HG02642 (cell line): ENCODE results near the gene GLCE.
"Not testable (repeated sequence)": the region's sequence is repeated elsewhere in the genome, so short reads cannot be mapped to it uniquely, and the experiment has no call there.

ENCODE experiments used
- ATAC-seq: cut with Tn5 transposase; IDR thresholded peaks from one replicate; pipeline ENCODE4 v1.9.1; 2021; ENCODE audit warnings: mild to moderate bottlenecking; ENCODE audit not compliant: unreplicated experiment, poor library complexity

Gene GLCE

DNA sequence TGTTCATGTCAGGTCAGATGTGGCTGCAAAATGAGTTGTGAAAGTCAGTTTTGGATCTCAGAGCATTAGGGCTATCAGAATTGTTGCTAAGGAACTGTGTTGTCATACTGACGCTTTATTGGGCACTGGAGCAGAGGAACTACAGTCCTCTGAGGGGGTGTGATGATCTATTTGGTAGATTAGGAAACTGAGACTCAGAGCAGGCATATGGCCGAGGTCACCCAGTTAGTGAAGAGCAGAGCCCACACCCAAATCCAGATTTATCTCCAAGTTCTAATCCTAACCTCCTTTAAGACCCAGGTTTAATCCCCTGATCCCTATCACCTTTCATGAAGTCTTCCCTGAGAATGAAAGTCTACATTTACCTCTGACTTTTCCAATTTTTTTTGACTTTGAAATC lies 25.6 kb upstream of the GLCE start:
- ATAC-seq, result no peak

DNA sequence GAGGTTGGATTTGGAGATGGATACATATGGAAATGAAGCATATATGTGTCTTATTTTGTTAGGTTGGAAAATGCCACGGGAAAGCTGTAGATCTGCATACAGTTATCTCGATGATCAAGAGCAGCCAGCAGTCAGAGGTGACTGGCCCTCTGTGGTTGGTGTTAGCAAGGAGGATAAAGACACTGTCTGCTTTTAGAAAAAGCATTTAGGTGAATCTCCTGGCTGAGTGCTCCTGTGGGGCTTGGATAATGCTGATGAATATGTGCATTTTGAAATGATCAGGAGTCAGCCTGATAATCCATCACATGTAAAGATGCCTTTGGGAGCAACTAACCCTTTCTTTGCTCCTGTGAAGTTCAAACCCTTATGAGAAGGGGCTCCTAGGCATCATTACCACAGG lies 24.9 kb upstream of the GLCE start:
- ATAC-seq, result no peak

DNA sequence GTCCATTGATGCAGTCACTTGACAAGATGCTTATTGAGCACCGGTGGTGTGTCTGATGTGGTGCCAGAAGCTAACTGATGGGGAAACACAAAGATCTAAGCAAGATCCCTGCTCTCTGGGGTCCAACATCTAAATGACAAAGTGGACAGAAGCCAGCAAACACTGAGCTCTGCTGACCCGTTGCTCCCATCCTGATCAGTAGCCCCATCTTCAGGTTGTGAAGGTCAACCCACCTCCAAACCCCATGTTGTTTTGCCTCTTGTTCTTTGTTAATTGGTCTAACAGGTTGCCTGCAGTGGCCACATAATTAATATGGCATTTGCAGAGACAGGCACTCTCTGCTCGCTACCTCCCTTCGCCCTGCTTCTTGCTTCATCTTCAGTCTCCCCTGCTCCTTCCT lies 21.5 kb upstream of the GLCE start:
- no peak for ATAC-seq

DNA sequence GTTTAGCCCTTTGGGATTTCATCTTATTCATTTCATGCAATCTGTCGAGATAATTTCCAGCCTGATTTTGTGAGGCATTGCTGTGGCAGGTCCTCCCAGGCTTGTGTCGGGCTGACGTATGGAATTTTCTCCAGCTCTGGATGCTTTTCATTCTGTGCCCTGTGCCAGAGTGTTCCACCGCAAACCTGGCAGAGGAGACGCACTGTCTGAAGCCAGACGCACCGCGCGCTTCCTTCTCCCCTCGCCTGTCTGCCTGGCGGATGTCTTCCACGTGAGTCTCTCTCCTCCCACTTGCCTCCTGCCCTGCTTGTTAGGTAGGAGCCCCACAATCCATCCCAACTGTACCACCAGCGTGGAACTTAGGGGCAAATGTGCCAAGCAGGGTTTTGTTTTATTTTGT lies 20.1 kb upstream of the GLCE start:
- no peak for ATAC-seq

DNA sequence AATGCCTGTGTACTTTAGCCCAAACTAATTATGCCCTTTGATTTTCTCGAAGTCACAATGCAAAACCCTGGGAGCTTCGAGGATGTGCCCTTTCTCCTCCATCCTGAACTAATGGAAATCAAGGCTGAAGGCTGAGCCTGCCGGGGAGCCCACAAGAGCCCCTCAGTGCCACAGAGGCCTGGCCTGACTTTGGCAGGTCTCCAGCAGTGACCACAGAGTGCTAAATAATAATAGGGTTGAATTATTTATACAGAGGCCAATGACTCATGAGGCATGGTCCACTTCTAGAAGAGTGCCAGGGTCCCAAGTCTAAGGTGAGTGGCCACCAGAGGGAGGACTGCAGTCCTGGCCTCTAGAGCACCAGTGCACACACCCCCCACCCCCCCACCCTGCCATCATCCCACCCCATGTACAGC lies 19.1 kb upstream of the GLCE start:
- no peak for ATAC-seq

DNA sequence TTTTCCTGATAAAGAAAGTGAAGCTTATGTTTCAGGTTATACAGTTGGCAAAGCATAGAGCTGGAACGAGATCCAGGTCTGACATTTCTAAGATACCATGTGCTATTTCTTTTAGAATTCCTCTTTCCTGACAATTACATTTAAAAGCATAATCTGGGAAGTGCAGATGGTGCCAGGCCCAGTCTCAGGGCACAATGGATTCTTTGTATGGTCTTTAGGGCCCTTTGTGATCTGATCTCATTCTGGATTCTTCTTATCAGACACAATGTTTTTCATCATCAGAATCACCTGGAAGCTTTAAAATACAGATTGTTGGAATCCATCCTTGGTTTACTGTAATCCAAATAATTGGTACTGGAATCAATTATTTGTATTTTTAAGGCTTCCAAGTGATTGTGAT lies 18.6 kb upstream of the GLCE start:
- no peak for ATAC-seq

DNA sequence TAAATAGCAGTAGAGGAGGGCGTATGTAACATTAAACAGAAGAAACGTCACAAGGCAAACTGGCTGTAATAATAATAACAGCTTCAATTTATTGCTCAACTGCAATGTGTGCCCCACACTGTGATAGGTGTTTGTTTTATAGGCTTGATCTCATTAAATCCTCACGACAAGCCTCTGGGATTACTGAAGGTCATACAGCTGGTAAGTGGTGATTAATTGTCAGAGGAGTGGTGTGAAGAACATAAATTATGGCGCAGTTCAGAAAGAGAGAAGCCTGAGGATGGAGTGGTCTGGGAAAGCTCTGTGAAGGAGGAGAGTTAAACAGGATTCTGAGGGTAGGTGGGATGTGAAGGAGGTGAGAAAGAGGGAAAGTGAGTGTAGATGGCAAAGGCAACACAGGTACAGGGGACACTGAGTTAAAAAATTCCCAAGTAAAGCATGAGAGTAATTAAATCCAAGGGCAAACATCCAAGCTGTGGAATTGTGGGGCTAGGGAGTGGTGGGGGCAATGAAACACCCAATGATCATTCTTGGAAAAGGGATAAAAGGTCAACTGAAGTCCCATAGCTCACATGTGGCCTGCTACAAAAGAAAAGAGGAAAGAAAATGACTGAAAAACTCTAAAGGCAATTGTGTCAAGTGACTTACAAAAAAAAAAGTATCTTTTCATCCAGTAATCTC lies 16.5 kb upstream of the GLCE start:
- no peak for ATAC-seq

DNA sequence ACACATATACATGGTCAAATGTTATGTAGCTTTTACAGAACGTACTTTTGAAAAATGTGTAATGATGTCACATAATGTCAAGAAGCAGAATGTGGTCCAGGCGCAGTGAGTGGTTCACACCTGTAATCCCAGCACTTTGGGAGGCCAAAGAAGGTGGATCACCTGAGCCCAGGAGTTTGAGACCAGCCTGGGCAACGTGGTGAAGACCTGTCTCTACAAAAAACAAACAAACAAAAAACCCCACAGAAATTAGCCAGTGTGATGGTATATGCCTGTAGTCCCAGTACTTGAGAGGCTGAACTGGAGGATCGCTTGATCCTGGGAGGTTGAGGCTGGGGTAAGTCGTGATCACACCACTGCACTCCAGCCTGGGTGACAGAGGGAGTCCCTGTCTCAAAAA lies 15.9 kb upstream of the GLCE start:
- ATAC-seq, result no peak

DNA sequence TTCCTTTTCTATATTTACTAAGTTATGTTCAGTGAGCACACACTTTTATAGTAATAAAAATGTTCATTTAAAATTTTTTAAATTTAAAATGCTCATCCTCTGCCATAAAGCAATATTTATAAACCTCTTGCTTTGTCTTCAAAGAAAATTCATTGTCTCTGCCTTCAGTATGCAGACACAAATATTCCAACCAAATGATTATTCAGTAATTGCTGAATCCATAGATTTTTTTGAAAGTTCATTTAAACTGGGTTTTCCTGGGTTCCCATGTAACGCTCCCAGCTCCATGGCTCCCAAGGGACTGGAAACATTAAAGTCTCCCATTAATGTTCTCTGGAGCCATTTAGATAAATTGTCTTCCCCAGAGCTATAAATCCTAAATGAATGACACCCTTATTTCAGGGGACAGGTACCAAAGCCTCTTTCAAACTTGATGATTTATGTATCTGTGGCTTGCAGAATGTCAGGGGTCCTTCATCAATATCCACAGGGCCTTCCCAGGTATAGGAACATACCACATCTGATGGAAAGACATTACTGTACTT lies 15.2 kb upstream of the GLCE start:
- no peak for ATAC-seq

DNA sequence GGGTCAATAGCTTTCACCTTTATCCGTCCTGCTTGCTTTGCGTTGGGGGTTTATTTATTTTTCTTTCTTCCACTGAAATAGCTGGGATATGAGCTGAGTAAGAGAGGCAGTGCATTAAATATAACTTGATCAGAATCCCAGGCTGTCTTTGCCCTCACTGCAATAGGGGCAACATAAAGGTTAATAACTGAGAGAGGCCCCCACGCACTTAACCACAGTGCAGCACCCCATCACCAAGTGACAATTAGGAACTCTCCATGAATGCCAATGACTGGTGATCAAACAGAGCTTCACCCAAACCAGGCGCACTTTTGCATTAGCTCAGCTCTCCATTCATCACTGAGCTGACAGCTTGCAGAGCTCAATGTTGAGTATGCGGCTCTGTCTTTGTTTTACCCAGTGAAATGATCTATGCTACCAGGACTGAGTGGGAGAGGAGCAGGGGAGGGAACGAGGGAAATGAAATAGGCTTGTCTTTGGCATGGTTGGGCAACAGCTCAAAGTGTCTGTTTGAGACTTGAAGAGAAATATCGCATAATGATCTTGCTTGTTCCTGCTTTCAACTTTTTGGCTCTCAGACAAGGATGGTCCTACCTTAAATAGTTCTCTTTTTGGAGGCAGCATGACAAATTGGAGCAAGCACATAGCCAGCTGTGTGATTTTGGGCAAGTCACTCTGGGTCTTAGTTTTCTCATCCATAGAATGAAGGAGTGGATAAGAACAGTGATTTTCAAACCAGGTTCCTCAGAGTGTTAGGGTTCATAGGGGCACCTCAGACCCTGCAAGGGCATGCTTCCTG lies 14.5 kb upstream of the GLCE start:
- ATAC-seq, result no peak

DNA sequence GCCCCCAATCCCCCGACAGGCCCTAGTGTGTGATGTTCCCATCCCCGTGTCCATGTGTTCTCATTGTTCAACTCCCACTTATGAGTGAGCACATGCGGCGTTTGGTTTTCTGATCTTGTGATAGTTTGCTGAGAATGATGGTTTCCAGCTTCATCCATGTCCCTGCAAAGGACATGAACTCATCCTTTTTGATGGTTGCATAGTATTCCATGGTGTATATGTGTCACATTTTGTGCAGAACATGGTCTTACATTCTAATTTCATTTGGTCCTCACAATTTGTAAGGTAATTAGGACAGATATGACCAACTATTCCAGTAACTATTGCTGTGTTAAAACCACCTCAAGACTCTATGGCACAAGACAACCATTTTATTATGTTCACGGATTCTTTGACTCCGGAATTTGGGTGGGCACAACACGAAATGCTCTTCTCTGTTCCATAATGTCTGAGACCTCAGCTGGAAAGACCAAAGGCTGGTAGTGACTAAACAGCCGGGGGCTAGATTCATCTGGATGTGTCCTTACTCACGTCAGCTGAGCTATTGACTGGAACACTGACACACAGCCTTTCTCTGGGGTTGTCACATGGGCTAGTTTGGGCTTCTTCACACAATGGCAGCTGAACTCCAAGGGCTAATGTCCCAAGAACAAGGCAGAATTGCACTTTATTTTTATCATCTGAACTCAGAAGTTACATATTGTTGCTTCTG lies 13.6 kb upstream of the GLCE start:
- ATAC-seq, result no peak

DNA sequence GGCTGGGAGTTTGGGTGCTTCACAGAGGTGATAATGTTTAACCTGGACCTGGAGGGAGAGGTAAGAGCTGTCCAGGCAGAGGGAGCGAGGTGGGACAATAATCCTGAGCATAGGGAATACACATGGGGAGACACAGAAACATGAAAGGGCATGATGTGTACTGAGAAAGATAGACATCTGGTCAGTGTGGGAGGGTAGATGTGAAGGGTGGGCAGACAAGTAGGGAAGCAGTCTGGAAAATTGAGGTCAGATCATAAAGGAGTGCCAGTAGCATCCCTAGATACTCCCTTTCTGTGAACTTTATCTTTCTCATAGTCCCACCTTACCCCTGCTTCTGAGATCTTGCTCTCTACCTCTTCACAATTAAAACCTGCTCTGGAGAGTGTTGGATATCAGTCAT lies 12.0 kb upstream of the GLCE start:
- ATAC-seq, result no peak

DNA sequence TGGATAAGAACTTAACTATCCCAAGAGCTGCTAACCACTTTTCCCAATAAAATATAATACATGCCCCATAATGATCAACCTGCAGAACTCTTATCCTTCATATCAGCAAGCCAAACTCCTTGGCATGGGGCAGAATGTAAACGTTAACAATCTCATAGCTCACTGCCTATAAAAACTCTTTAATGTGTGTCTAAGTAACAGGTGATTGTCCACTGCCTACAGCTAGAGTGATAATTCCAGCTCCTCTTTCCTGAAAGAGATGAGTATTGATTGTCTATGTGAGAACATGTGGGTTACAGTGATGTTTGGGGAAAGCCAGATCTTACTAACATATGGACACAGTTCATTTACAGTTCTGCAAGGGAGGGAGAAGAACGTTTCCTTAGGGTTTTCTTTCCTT lies 11.3 kb upstream of the GLCE start:
- no peak for ATAC-seq

DNA sequence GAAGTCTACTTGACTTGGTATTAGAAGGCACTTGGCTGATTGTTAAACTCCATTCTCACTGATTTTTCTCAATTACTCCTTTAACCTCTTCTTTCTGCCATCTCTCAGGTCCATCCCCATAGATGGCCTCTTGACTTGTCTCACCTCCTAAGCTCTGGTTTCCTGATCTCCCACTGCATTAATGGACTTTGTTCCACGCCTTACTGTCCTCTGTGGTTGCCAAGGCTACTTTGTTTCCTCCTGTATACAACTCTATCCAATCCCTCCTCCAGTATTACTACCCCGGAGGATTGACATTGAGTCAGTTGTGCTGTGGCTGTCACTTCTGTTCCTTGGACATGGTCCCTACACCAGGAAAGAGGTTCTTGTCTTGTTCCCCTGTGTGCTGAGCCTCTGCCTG lies 10.6 kb upstream of the GLCE start:
- ATAC-seq, result no peak

DNA sequence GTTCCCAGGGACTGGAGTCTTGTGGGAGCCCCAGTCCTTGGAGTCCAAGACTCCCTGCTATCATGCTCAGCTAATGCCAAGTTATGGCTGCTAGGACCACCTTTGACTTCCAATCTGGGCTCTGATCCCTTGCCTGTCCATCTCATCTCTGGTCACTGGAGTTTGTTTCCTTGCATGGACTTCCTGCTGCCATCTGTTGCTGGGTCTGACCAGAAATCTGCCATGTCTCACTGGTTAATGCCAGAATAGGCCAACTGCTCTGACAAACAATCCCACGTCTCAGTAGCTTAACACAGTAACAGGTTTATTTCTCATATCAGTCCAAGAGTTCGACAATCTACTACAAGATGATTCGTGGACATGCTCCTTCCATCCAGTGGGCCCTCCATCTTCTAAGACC lies 10.1 kb upstream of the GLCE start:
- ATAC-seq, result no peak

DNA sequence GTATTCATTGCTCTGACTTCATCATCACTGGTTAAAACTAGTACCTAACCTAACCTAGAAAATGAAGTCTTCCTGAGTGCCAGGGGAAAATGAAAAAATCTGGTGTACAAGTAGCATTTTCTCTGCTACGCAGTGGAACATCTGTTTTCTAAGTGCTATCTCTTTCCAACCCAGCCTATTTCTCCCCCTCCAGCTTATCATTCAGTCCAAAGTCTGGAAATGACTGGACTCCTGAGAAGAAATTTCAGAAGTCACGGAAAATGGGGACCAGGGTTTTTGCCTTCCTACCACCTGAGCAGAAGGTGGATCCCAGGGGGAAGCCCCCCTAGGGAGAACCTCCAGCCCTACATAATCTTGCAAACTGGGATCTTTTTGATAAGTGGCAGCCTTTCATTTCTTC lies 9.6 kb upstream of the GLCE start:
- ATAC-seq, result no peak

DNA sequence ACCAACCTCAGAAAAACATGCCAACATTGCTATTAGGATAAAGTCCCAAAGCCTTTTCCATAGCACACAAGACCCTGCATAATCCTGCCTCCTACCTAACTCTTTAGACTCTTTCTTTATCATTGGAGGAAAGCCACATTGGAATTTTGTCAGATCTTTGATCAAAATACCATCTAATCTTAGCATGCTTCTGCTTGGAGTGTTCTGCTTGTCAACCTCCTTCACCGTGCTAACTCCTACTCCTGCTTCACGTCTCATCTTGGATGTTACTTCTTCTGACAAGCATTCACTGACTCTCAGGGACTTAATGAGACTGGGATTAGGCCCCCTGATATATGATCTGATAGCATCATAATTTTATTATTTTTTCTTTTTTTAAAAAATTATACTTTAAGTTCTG lies 7.4 kb upstream of the GLCE start:
- ATAC-seq, result no peak

DNA sequence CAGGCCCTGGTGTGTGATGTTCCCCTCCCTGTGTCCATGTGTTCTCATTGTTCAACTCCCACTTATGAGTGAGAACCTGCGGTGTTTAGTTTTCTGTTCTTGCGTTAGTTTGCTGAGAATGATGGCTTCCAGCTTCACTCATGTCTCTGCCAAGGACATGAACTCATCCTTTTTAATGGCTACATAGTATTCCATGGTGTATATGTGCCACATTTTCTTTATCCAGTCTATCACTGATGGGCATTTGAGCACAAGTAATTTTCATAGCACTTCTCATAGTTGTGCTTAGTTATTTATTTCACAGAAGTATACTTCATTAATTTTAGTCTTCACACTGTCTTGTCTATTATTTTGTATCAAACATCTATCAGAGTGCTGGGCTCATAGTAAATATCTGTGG lies 6.8 kb upstream of the GLCE start:
- ATAC-seq, result not testable (repeated sequence)

DNA sequence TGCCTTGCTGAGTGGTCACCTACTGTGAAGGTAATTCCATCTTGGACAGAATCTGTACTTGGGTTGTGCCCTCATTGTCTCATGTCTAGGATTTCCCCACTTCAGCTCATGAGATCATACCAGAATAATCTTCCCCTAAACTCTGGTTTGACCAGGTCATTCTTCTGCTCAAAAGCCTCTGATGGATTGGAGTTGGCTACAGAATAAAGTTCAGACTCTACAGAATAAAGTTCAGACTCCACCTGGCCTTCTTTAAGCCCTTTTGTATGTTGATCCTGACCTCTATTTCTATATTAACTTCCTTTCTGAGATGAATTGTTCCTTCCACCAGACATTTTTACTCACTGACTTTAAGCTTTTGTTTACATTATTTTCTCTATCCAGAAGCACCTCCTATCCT lies 6.4 kb upstream of the GLCE start:
- no peak for ATAC-seq

DNA sequence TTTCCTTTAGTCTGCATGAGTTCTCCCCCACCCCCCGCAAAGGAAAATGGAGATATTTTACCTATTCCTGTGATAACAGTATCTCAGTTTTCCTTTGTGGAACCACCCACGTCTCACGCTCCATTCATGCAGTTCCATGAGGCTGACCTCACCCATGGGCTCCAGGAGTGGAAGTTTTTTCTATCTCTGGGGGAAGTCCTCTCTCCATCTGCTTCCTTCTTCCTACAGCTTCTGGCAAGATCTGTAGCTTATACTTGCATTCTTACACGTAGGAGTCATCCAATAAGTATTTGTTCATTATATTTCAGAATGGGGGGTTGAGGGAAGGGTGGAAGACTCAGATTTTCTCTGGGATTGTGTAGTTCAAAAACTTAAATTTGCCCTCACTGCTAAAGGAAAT lies 5.8 kb upstream of the GLCE start:
- ATAC-seq, result no peak

DNA sequence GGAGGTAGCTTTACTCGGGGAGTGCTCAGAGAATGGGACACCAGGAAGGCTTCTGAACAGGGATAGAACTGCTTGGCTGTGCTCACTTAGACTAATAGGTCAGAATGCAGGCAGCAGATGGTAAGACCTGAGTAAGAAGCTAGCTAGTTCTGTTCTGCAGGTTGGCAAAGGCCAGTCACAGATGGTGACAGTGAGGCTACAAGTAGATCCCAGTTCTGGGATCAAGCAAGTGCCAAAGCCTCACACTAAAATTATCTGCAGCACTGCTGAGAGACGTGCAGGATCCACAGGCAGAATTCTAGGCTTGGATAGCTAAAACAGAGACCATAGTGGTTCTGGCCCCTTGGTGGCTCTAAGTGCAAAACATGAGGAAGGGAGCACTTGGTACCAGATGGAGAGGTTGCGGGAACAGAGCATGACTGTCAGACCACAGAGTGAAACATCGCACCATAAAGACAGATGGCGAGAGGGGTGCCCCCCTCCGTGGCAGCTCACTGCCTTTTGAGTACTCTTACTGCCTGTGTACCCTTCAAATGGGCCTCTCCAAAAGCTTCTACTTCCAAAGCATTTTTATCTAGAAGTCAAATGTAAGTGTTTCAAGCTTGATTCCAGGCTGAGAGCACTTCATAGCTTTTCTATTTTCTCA lies 3.6 kb upstream of the GLCE start:
- ATAC-seq, result no peak
